NCI-H526 (cell line): ENCODE results near the gene KRT79.

ENCODE experiments used
- DNase-seq, 2 experiments: peaks; one replicate each; lab custom pipeline; 2025; lab: John Stamatoyannopoulos, UW

The KRT79 gene

DNA sequence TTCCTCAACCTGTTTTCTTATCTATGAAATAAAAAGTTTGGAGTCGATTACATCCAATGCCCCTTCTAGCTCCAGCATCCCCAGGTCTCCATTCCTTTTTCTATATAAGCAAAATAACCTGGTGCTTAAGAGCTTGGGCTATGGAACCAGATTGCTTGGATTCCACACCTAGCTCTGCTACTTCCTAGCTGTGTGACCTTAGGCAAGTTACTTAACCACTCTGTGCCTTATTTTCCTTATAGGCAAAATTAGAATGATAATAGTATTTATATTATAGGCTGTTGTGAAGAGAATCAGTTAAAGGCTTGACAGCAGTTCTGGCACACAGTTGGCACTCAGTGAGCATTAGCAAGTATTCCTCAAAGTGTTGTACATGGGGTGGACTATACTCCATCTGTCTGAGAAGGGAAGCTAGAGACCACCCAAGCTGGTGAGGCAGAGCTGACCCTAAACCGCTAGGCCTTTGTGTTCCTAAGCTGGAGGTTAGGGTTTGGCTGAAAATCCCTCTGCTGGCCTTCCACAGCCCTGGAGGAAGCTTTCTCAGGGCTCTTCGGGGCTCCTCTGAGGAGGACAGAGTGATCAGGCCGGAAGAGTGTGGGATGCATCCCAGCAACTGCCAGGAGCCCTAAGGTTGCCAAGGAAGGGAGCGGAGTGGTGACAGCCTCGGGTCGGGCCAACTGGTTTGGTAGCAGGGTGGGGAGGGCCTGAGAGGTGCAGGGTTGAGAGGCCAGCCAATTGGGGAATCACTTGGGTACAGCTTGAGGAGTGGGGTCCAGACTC is 14.2 kb downstream of the KRT79 start:
- no peak for DNase-seq

DNA sequence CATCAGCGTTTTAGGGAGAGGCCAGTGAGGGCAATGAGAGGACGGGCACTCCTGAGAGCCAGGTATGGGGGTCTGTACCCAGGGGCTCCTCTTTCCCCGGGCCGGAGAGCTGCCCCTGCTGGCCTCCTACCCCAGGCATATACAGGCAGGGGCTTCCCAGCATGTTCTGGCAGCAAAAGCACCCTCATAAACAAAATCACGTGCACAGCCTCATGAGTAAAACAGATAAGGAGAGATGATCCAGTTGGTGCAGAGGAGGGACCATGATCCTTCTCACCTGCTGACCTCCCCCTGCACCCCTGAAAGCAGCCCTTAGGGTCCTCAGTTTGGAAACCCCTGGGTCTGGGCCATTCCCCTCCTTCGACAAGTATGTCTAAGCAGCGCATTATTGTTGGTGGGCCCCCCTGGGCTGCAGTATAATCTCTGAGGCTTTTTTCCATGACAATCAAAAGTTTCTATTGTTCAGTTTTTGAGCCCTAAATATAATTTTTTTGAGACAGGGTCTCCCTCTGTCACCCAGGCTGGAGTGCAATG is 15.2 kb downstream of the KRT79 start:
- DNase-seq, result no peak

DNA sequence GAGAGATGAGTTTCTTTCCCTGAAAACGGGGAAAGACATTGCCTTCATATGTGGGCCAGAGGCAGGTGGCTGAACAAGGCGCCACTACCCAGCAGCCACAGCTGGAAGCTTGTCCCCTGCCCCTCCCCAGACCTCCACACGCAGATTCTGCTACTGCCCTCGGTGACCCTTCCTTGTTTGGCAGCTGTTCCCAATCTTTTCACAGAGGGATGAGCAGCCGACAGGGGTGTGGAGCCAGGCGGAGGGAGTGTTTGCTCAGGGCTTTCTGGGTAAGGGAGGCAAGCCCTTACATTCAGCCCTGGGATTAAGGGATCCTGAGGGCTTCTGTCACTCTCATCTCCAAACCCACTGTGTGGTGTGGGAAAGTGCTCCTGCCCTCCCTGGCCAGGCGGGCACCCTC is 15.7 kb downstream of the KRT79 start:
- no peak for DNase-seq

DNA sequence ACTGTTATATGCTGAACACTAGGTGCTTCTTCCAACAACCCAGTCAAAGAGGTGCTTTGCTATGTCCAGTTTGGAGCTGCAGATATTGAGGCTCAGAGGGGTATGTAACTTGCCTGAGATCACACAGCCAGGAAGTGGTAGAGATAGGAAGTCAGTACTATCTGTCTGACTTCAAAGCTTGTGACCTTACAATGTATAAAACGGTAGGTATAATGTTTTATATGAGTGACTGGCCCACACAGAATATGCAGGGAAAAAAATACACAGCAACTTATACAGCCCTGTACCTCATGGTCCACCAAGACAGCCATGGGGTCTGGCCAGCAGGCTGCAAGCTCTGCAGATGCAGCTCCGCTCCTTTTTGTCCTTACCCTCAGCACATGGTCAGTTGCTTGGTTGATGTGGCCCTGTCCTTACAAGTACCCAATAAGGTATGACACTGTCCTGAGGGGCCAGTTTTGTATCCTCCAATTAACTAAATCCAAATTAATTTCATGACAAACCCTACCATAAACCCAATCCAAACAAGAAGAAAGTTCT is 16.3 kb downstream of the KRT79 start:
- no peak for DNase-seq

DNA sequence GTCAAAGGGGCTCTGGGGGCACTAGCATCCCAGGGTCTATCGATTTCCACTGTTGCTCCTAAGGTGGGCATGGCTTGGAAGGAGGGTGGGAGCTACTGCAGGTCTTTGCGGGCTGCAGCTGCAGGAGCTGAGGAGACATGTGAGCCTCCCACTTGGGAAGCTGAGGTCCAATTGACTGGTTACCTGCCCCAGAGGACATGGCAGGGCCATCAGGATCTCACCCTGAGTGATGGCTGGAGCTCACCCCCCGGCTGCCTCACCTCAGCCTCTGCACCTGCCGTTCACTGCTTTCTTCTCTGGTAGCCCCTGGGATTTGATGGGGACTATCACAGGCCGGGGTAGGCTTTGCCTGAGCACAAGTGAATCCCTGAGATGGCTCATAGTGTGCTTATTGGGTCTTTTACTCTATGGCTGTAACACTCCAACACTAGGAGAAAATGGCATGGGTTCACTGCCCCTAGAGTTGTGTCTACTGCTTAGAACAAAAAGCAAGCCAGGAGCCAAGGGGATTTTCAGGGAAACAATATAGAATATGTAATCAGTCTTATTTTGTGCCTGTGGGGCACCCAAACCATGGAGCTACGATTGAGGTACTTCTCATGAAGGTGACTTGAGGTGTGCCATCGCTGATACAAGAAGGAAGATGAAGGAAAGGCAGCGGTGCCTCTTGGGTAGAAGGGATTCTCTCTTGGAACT is 17.0 kb downstream of the KRT79 start:
- no peak for DNase-seq

DNA sequence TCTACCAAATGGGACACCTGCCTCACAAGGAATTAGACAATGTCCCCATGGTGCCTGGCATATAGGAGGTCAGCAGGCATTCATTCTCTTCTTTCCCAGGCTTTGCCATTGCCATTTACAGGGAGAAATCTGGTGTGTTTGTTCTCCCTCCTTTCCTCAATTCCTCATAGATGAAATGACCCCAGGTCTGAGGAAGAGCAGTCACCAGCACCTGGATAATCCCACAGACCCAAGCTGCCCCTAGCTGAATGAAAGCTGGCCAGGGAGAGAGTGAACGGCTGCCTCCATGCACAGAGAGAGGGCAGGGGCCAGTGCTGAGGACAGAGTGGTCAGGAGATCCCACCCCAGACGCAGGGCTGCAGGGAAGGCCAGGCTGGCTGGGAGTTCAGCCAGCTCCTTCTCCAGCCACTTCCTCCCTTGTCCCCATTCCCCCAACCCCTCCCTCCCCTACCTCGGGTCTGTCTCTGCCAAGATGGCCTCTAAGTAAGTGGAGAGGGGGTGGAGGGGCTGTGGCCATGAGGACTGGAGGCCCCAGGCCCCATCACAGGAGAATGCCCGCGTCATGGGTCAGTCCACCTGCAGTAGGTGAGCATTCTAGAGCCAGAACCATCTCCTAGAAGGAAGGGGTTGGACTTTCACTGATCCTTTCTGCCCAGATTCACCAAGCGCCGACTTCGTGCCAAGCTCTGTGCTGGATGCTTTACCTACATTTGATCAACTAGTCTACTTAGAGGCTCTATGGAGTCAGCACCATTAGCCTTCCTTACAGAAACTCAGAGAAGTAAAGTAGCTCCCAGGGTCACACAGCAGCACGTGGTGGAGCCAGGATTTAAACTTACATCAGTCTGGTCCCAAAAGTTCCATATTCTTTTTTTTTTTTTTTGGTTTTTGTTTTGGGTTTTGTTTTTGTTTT is 18.2 kb downstream of the KRT79 start:
- DNase-seq, result no peak

GRCh38 chr12:52815161-52815560 is 18.9 kb downstream of the KRT79 start:
- DNase-seq, result no peak

GRCh38 chr12:52814710-52815155 is 19.4 kb downstream of the KRT79 start:
- DNase-seq, result no peak

DNA sequence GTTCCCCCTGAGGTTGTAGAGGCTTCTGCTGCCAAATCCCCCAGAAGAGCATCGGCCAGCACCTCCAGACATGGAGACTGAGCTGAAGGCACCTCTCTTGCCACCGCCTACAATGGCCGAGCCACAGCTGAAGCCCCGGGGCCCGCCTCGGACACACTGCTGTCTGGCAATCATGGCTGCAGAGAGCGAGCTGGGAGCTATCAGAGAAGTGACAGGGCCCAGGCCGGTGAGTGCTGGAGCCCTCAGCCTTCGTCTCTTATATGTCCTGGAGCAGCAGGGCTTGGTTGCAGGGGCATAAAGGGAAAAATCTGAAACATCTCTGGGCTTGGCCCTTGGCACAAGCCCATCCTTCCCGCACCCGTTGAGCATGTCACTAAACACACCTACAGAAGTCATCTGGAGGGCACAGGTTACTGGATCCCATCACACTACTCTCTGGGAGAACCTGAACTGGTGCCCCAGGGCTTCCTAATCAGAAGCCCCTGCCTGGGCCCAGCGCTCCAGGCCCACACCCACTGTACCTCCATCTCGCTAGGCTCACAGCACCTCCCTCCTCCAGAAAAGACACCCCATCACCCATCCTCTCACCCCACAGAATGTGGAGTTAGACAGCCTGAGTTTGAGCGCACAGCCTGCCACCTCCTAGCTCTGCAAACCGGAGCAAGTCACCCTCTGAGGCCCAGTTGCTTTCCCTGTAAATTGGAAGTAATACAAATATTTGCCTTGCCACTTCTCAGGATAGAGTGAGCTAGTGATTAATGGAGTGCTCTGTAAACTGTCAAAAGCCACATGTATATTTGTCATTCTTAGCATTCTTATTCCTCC is 20.0 kb downstream of the KRT79 start, which contains the start of gene KRT4:
Gene KRT4 (minus strand): TSS at position 232 of the 825 bp plus-strand sequence. CDS start 58 bp downstream, at position 174.
- DNase-seq, result no peak

GRCh38 chr12:52813203-52813819 is 20.8 kb downstream of the KRT79 start:
- no peak for DNase-seq

GRCh38 chr12:52812749-52813148 is 21.4 kb downstream of the KRT79 start:
- DNase-seq, result no peak

GRCh38 chr12:52812073-52812400 is 22.1 kb downstream of the KRT79 start:
- no peak for DNase-seq

DNA sequence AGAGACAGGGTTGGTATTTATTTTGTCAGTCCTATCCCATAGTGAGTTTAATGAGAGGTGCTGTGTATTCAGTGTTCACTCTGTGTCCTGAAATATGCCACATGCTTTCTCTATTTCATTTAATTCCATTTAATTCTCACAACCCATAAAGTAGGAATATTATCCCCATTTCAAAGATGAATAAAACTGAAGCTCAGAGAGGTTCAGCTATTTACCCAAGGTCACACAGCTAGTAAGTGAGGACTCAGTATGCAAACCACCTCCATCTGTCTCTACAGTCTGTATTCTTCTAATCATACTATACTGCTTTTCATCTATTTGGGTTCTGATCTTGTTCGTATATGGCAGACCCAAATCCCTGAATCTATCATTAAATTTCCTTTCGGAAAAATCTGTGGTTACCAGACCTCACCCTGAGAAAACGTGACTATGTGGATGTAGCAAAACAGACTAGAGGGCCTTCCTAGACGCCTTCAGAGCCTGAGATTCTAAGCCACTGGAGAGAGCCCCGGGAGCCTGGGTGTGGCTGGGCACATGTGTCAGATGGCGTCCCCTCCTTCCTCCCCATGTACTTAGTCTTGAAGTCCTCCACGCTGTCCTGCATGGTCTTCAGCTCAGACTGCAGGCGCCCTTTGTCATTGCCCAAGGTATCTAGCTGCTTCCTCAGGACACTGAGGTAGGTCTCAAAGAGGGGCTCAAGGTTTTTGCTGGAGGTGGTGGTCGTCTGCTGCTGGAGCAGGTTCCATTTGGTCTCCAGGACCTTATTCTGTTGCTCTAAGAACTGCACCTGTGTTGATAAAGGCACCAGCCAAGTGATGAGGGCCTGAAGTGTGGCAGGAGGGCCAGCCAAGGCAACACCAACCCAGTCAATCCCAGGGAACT is 22.7 kb downstream of the KRT79 start:
- DNase-seq, result no peak

DNA sequence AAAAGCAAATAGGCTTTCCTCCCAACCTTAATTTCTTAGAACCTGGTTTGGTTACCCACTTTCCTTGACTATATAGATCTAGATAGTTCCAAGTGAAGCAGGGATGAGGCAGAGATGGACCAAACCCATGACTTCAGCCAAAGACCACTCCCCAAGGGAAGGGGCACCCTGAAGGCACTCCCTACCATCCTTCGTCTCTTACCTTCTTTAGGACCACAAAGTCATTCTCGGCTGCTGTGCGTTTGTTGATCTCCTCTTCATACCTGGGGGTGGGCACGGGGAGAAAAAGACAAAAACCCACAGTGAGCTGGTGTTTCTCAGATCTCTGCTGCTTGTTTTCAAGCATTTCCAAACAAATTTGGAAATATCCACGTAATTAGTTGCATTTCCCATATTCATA is 23.6 kb downstream of the KRT79 start:
- DNase-seq, result no peak

- no peak for DNase-seq
Measured at GRCh38 chr12:52809166-52809565, 24.9 kb downstream of the KRT79 start.

DNA sequence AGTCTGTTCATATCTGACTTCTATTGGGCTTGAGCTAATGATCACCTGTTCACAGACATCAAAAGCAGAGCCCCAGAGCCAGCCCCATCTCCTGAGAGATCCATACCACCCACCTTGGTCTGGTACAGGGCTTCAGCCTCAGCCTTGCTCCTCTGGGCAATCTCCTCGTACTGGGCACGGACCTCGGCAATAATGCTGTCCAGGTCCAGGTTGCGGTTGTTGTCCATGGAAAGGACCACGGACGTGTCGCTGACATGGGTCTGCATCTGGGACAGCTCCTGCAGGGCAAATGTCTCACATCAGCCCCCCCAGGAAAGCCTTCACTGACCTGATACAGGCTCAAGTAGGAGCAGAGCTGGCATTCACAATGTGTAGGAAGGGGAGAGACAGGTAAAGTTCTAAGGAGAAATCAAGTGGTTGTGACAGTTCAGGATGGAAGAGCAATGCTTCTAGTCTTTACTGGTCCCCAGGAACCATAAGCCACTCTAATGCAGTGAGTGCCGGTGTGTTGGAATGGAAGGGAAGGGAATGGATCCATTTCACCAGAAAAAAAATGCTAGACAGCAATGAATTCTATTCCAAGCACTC is 25.4 kb downstream of the KRT79 start:
- no peak for DNase-seq

GRCh38 chr12:52807544-52808470 is 26.3 kb downstream of the KRT79 start:
- DNase-seq, result no peak
